Head of caudate nucleus (tissue), 42 donors: ENCODE data around the gene HMX1.
A peak's percentile ranks its signal among the peaks of the same experiment; 100 is the strongest.

Source experiments
- DNase-seq, 42 donors: peaks; one replicate each; pipeline versions ENCODE4 v3.0.0 to v3.0.0-alpha.2; 2020 to 2021; ENCODE audit warnings: mixed read lengths in 7 of 42
- intact Hi-C: fragments of 100-400 bp; cut with DNase I; formaldehyde crosslinking; loops from one replicate; pipeline ENCODE4 v1.15.0; 2022

Gene HMX1

DNA sequence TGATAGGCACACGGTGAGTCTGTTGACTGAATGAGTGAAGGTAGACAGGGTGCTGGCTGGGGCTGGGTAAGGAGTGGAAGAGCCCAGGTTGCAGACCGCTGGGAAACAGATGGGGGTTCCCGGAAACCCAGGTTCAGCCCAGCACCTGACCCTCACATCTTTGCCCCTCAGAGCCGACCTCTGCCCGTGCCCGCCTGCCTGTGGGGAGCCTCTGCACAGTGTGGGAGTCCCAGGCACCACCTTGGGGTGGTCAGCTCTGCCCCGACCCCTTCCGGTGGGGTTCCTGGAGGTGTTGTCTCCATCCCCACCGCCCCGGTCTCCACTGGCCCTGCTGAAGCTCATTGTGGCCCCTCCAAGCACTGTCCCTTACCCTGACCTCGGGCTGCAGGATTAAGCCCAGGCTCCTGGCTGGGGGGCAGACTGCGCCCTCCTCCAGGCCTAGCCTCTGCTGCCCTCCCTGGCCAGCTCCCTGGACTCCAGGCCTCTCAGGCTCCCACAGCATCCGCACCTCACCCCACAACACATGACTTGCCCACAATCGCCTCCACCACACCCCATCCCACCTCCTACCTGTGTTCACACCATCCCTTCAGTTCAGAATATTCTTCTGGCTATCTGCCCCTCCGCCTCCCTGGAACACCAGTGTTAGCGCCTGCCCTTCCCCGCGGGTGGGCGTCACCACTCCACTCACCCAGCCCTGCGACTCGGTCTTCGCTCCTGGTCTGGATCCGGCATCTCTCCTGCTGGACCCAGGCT is 21.4 kb downstream of the HMX1 start:
- no peak for DNase-seq
- intact Hi-C loops = no loop called here

DNA sequence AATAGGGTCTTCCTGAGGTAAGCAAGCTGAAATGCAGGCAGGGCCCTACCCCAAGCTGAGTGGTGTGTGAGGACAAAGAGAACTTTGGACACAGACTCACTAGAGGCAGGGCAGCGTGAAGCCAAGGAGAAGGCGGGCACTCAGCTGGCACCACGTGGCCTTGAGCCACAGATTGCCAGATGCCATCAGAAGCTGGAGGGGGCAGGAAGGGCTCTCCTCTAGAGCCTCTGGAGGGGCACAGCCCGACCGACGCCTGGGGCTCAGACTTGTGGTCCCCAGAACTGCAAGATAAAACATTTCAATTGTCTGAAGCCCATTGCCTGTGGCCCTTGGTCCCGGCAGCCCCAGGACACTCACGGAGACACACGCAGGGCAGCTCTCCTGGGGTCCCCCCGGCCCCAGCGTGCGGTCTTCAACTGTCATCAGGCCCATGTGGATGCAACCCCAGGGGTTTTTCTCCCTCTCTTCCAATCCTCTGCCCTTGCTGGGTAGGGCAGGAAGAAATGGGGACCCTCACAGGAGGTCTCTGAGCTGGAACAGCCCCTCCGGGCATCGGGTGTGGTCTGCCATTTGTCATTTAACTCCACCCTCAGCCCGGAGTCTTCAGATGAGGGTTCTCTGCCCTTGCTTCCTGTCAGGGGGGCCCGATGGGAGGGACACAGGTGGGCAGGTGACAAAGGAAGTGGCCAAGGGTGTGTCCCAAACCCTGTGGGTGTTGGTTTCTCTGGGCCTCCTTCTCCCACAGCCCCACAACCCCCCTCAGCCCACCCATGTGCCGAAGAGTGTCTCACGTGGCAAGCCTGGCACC is 22.2 kb downstream of the HMX1 start:
- intact Hi-C loops = no loop called here

DNA sequence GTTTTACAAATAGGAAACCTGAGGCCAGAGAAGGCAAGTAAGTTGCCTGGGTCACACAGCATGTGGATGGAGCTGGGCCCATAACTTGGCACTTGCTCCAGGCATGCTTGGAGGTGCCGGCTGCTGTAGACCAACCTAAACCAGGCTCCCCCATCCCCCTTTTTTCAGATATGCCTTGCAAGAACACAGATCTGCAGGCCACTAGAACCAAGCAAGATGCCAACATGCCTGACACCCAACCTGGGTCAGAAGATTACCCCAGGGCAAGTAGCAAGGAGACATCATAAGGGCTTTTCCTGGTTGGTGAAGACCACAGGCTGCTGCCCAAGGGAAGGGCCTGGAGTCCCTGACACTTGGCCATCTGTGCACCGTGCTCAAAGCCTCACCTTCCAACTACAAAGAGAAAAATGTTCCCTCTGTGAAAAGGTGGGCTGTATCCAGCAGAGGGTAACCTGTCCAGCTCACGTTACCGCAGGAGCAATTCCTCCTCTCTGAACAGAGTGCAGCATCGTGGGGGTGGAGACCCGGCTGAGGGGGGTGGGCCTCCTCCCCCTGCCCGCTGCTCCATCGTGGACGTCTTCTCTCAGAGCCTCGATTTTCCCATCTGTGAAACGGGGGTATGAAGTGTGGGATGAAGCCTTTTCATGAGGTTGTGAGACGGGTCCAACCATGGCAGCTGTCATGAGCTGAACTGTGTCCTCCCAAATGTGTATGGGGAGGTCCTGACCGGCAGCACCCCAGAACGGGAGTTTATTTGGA is 23.0 kb downstream of the HMX1 start:
- intact Hi-C loops = no loop called here

More for the DNA sequence above, 22.2 kb downstream of the HMX1 start:
- peak in 8 of 42 donors; percentile 6 to 30 (median 20) for DNase-seq

DNA sequence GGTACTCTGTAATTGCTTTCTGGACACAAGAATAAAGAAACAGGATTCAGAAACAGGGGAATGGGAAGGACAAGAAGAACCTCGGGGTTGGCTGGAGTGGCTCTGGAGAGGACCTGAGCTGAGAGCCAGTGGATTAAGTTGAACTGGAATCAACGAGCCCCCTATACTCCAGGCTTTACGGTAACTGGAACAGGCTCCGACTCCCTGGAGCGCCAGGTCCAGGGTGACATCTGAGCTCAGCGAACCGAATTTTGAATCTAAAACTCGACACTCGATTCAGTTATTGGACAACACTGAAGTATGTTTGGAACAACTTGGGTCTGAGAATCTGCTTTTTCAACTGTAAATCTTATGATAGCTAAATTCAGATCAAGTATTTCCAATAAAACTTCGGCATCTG is 23.9 kb downstream of the HMX1 start:
- intact Hi-C loops = no loop called here
- peak in 9 of 42 donors; percentile 5 to 34 (median 20) for DNase-seq

More for the DNA sequence above, 23.0 kb downstream of the HMX1 start:
- DNase-seq = peak in 8 of 42 donors; percentile 3 to 28 (median 12)

DNA sequence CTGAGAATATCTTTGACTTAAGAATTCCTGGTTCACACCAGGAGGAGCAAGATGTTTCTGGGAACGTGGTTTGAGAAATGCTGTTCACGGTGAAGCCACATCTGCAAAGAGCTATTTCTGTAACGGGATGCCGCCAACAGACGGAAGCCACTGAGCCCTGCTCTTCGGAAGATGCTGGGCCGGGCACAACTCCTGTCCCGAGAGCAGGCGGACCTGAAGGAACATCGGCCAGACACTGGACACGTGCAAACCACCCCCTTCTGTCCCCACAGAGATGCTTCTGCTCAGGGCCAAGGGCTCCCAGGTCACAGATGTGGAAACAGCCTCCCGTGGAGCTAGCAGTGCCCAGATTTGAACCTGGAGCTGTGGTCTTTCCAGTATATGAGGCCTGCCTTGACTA is 24.3 kb downstream of the HMX1 start:
- peak in 15 of 42 donors; percentile 1 to 29 (median 6) for DNase-seq
- intact Hi-C loops = no loop called here

DNA sequence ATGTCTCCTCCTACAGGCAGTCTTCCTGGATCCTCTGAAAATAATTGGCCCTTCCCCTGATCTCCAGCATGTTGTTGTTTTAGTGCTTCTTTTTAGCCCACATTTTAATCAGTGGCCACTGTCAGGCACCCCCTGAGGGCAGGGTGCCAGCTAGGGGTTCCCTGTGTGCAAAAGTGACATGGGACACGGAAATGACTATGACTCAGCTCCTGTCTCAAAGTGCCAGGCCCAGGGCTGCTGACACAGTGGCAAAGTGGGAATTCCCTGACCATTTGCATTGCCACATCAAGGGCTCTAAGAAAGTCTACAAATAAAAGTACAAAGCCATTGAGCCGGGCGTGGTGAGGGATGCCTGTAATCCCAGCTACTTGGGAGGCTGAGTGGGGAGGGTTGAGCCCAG is 24.8 kb downstream of the HMX1 start:
- intact Hi-C loops = no loop called here
- DNase-seq = peak in 14 of 42 donors; percentile 2 to 36 (median 4)

DNA sequence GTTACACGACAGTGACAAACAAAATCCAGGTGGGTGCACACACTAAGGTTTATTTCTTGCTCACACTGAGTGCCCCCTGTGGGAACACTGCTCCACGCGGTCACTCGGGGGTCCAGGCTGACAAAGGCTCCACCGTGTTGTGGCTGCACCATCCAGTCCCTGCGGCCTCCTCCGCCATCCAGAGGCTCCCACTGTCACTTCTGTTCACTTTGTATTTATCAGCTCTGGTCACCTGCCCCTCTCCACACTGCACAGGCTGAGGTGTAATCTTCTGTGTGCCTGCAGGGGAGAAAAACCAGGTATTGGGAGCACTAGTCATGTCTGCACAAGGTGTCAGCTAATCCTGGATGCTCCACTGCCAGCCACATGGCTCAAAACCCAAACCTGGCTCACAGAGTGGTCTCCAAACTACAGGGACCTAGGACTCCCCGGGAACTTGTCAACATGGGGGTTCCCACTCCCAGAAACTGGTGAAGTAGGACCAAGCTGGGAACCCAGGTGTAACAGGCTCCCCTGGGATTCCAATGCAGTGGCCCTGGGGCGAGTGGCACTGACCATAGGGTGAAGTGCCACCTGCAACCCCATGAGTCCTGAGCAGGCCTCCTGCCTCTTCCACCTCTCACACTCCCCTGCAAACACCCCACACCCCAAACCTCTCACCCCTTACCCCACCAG is 25.5 kb downstream of the HMX1 start:
- peak in 16 of 42 donors; percentile 1 to 28 (median 7) for DNase-seq
- intact Hi-C loops = no loop called here

DNA sequence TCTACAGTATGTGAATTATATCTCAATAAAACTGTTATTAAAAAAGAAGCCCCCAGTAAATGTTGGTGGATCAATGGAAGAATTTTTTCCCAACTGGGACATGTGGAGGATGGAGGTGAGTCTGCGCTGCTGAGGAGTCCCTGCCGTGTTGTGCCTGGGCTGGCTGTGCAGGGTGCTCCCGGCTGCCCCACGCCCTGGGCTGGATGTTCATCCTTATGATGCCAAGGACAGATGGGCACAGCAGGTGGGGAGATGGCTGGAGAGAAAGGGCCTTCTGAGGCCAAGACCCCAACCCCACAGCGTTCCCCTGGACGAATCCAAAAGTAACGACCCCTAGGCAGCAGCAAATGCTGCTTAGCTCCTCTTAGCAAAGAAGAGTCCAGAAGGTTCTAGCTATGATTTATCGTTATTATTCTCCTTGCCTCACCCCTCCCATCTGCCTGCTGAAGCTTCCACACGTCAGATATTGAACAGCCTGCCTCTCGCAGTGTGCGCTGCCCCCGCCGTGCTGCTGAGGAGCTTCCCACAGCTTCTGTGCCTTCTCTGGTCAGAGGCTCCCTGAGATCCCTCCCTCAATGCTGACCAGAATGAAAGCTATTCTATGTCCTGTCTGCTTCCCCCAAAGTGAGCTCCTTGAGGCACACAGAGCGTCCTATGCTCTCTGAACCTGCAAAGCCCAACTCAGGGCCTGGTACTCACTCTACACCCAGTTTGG is 26.5 kb downstream of the HMX1 start:
- intact Hi-C loops = no loop called here
- peak in 14 of 42 donors; percentile 1 to 28 (median 8) for DNase-seq

DNA sequence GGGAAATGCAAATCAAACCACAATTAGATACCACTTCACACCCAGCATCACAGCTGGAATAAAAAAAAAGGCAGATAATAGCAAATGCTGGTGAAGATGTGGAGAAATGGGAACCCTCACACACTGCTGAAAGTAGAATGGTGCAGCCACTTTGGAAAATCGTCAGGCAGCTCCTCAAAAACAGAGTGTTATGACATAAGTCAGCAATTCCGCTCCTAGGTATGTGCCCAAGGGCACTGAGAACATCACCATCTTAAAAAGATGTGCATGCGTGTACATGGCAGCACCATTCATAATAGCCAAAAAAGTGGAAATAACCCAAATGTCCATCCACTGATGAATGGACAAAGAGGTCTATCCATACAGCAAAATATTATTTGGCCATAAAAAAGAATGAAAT is 28.0 kb downstream of the HMX1 start:
- DNase-seq = no peak
- intact Hi-C loops = no loop called here

DNA sequence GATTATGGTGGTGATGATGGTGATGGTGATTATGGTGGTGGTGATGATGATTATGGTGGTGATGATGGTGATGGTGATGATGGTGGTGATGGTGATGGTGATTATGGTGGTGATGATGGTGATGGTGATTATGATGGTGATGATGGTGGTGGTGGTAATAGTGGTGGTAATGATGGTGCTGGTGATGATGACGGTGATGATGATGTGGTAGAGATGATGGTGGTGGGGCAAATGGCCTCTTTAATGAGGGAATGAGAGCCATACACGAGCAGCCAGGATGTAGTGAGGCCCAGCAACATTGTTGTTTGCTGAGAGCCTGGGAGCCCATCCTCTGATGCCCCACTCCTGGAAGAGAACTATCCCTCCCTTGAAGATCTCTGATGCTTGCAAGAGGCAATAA is 29.0 kb downstream of the HMX1 start:
- intact Hi-C loops = no loop called here
- DNase-seq = no peak

DNA sequence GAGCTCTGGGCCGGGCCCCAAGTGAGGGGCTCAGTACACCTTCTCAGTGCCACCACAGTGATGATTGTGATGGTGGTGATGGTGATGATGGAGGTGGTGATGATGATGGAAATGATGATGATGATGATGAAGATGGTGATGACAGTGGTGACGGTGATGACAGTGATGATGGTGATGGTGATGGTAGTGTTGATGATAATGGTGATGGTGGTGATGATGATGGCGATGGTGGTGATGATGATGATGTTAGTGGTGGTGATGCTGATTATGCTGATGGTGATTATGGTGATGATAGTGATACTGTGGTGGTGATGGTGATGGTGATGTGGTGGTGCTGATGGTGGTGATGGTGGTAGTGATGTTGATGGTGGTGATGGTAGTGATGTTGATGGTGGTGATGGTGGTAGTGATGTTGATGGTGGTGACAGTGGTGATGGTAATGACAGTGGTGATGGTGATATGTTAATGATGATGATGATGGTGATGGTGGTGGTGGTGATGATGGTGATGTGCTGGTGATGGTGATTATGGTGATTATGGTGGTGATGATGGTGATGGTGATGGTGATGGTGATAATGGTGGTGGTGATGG is 29.9 kb downstream of the HMX1 start:
- intact Hi-C loops = no loop called here
- peak in 3 of 42 donors; percentile 0 to 7 (median 1) for DNase-seq

DNA sequence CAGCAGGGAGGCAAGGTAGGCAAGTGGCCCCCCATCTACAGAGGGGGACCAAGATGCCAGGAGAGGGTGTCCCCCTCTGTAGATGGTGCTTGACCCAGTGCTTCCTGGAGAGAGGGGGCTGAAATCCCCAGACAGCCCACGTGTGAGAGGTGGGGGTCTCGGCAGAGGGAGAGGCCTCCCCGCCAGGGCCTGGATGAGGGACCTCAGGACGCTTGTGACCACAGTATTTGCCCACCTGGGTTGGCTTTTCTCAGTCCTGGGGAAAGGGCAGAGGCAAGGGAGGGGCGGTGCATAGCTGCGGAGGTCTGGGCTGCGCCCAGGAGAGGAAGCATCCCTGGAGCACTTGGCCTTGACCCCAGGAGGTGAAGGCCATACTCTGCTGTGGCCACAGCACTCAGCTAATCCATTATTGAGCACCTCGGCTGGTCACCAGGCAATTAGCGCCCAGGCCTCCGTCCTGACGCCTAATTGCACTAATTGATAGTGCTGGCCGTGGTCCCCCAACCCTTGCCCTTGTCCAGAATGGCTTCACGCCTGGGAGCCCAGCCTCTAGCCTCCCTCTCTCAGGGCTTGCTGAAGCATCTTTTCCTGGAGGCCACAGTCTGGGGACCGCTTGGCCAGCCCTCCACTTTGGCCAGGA is 30.7 kb downstream of the HMX1 start:
- intact Hi-C loops = no loop called here
- peak in 16 of 42 donors; percentile 1 to 31 (median 6) for DNase-seq

DNA sequence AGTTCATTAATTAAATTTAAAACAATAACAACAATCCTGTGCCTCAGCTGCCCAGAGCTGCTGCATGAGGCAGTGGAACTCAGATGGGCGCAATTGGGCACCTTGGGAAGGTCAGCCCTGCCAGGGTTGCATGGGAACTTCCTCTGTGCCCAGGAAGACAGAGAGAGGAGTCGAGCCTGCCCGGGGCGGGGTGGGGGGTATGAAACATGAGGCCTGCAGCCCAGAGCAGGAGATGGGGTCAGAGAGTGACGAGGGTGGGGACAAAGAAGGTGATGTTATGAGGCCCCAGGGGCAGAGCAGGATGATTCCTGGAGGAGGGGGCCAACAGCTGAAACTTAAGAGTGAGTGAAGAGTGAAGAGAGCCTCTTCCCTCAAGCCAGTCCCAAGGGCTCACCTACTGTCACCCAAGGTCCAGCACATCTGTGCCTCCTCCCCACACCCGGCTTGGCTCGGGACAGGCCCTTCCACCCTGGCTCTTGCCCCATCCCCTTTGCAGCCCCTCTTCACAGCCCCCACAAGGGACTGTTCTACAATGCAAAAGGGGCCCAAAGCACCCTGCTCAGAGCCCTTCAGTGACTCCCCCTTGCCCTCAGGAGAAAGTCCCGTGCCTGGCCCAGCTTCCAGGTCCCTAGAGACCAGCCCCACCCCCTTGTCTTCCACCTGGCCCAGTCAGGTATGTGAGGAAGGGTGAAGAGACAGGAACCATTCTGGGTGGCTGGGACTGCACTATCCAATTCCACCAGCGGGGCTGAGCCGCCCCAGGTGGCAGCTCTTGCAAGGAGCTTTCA is 31.4 kb downstream of the HMX1 start:
- intact Hi-C loops = no loop called here
- peak in 17 of 42 donors; percentile 2 to 38 (median 7) for DNase-seq

DNA sequence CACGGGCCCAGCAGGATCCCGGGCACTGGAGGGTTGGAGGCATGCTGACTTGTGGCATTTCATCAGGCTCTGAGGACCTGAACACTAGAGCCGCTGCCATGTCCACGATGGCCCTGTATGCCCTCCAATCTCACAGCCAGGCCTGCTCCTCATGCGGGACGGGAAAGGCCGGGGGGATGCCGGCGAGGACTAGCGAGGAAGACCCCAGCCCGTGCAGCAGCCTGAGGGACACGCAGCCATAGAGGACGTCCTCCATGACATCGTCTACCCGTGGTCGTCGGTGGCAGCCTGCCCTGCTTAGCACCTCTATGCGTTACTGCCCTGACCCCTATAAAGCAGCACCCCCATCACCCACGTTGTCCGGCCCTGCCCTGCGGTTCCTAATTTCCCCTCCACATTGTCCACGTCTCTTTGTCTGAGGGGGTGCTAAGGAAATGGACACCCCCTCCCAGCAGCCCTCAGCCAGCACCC is 32.6 kb downstream of the HMX1 start:
- intact Hi-C loops = no loop called here
- DNase-seq = peak in 19 of 42 donors; percentile 1 to 30 (median 12)

DNA sequence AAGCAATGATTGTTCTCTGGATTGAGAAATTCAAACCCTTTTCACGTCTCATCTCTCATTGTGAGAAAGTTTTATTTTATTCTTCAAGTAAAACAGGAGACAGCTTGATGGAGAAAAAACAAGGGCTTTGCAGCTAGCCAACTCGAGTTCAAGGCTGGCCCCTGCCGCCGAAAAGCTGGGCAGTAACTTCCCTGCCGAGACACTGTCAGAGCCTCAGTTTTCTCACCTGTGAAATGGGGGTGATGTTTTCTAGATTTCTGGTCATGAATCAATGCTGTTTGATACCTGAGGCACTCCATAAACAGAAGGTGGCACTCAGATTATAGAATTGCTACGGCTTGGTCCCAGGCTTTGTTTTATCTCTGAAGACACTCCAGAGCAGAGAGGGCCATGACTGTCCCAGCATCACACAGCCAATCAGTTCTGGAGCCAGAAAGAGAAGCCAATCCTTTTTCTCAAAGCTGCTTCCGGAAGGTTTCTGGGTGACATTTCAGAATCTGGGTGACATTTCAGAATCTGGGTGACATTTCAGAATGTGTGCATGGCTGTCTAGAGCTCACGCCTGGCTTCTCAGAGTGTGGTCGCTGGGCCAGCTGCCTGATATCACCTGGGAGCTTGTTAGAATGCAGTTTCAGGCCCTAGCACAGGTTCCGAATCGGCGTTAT is 33.2 kb downstream of the HMX1 start:
- DNase-seq = peak in 15 of 42 donors; percentile 2 to 16 (median 5)
- intact Hi-C loops = no loop called here
